A673 (cell line): ENCODE results near the gene TNS1. TPM values are rescaled to one million over a fixed set of nuclear protein-coding genes. Genes with fewer than 3 reads are reported as not detected.

Experiments used
- BruUV-seq: library from RNA; stranded (reverse); fragments of 400-500 nt; replicated peaks from 2 replicates; lab custom pipeline; 2021; lab: Mats Ljungman, UMichigan
- CTCF ChIA-PET: fragments of 300-600 bp; sonication (Branson Sonifier 250); formaldehyde crosslinking; loops from one replicate; lab custom pipeline; 2022; ENCODE audit warnings: antibody characterized with exemption; lab: Charles Lee
- POLR2A ChIA-PET: fragments of 300-600 bp; sonication (Branson Sonifier 250); formaldehyde crosslinking; loops from one replicate; lab custom pipeline; 2022; ENCODE audit warnings: antibody characterized with exemption; ENCODE audit not compliant: low non-redundant PET; lab: Charles Lee
- DNase-seq: peaks from one replicate; pipeline ENCODE4 v3.0.0-alpha.2; 2015; ENCODE audit warnings: low spot score
- H3K27ac ChIP-seq: fragments of 200-600 bp; sonication (generic); 2 replicates; pipeline ENCODE4 v1.5.1; 2016; ENCODE audit warnings: mixed run types, low read depth, mild to moderate bottlenecking, mixed read lengths, antibody characterized with exemption, low read length; ENCODE audit not compliant: poor library complexity, severe bottlenecking
- H3K27me3 ChIP-seq: fragments of 200-600 bp; sonication (generic); replicated peaks from 2 replicates; pipeline ENCODE4 v1.6.1; 2017; ENCODE audit warnings: mixed run types, low read depth, mild to moderate bottlenecking, mixed read lengths, antibody characterized with exemption, low read length; ENCODE audit not compliant: insufficient read depth, poor library complexity
- H3K36me3 ChIP-seq: fragments of 200-600 bp; sonication (generic); 2 replicates; pipeline ENCODE4 v1.6.1; 2016; ENCODE audit warnings: mixed run types, mild to moderate bottlenecking, mixed read lengths, antibody characterized with exemption, low read length; ENCODE audit not compliant: insufficient read depth, poor library complexity, severe bottlenecking
- H3K4me1 ChIP-seq: fragments of 200-600 bp; sonication (generic); 2 replicates; pipeline ENCODE4 v1.6.1; 2017; ENCODE audit warnings: mixed run types, mild to moderate bottlenecking, mixed read lengths, antibody characterized with exemption, low read length; ENCODE audit not compliant: insufficient read depth, poor library complexity, severe bottlenecking
- H3K4me3 ChIP-seq: fragments of 200-600 bp; sonication (generic); 2 replicates; pipeline ENCODE4 v1.5.1; 2016; ENCODE audit warnings: low read depth, mixed run types, mild to moderate bottlenecking, mixed read lengths, low read length; ENCODE audit not compliant: poor library complexity, severe bottlenecking
- H3K9me3 ChIP-seq: fragments of 200-600 bp; sonication (generic); 2 replicates; pipeline ENCODE4 v1.6.1; 2016; ENCODE audit warnings: mixed run types, low read depth, mild to moderate bottlenecking, mixed read lengths, antibody characterized with exemption, low read length; ENCODE audit not compliant: poor library complexity, severe bottlenecking
- CTCF ChIP-seq: fragments of 300-800, 200-600 bp; sonication (generic); conservative IDR thresholded peaks from 2 replicates; pipeline ENCODE4 v1.5.1; 2017; ENCODE audit warnings: low read depth, mild to moderate bottlenecking, antibody characterized with exemption, low read length, moderate library complexity, mixed read lengths
- EZH2 ChIP-seq: fragments of 200-600 bp; sonication (generic); IDR thresholded peaks from 2 replicates; pipeline ENCODE4 v1.6.1; 2017; ENCODE audit warnings: borderline replicate concordance, low read depth, mild to moderate bottlenecking, mixed read lengths, antibody characterized with exemption, low read length; ENCODE audit not compliant: poor library complexity, severe bottlenecking
- intact Hi-C: fragments of 100-400 bp; cut with micrococcal nuclease; formaldehyde crosslinking; loops from one replicate; pipeline ENCODE4 v1.10.0; 2022; ENCODE audit not compliant: unreplicated experiment
- total RNA-seq: library from RNA; stranded (reverse); gene quantifications from 2 replicates; pipeline ENCODE4 v1.2.3, GENCODE V29; 2021

The TNS1 gene
- total RNA-seq, 1 experiment from 2014 or later: 99.6 TPM

DNA sequence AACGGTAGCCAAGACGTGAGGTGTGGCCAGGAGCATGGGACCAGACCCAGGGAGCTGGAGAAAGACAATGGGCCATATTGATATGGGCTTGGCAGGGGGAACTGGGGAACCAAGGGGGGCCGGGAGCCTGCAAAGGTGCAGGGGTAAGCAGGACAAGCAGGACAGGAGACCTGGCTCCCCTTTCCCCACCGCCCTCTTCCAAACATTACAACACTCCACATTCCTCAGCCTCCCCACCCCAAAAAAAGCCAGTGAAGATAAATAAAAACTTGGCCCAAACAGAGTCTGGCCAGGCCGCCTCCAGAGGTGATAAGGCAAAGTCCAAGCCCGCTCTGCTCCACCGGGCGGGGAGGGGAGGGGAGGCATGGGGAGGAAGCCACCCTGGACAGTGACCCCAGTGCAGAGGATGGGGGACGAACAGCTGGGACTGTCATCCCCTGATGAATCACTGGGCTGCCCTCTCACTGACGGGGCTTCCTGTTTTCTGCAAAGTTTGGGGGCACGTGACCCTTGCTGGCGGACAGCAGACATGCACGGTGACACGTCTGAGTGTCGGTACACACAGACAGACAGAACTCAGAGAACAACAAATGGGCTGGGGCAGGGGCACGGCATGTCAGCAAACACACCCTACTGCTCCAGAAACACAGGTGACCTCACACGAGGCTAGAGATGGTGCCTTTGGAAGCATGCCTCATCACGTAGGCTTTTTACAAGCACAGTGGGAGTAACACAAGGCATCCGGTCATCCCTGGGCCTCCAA is 100.2 kb downstream of the TNS1 start:
- ChIA-PET POLR2A (no interaction called here), CTCF (interaction anchor here (0.6 kb wide), 1 partner anchor 265 kb away, joined by 3 read pairs; no protein-coding TSS in a partner anchor)
- Histone ChIP-seq H3K27me3 (no peaks in the 10 kb centered on the region), H3K36me3 (peaks cover 12% of the 10 kb centered on the region), H3K4me1 (peaks cover 6% of the 10 kb centered on the region), H3K9me3 (no peaks in the 10 kb centered on the region), H3K27ac (no peak overlapping the region), H3K4me3 (no peak overlapping the region)
- no peak for DNase-seq
- no peak for TF ChIP-seq CTCF
- no peak for TF ChIP-seq EZH2
- intact Hi-C loops: no loop called here
- BruUV-seq: no TSS peak

- intact Hi-C loops: no loop called here
- BruUV-seq: no TSS peak
- H3K9me3 ChIP-seq: no peaks in the 10 kb centered on the region
- H3K27me3 ChIP-seq: no peaks in the 10 kb centered on the region
- no peak for DNase-seq
- peaks cover 15% of the 10 kb centered on the region for H3K36me3 ChIP-seq
- ChIA-PET POLR2A (interaction anchor here (0.5 kb wide), 1 partner anchor 138 kb away, joined by 3 read pairs; no protein-coding TSS in a partner anchor), CTCF (interaction anchor here (0.6 kb wide), 1 partner anchor 266 kb away, joined by 3 read pairs; no protein-coding TSS in a partner anchor)
- no peak overlapping the region for H3K4me3 ChIP-seq
- TF ChIP-seq EZH2 (no peak), CTCF (no peak)
- H3K27ac ChIP-seq: no peak overlapping the region
- H3K4me1 ChIP-seq: peaks cover 6% of the 10 kb centered on the region
These were observed 100.9 kb downstream of the TNS1 start for GRCh38 chr2:217901835-217902378.

- H3K4me1 ChIP-seq: peaks cover 6% of the 10 kb centered on the region
- no TSS peak for BruUV-seq
- intact Hi-C loops: no loop called here
- H3K4me3 ChIP-seq: no peak overlapping the region
- ChIA-PET POLR2A (no interaction called here), CTCF (no interaction called here)
- TF ChIP-seq CTCF: no peak
- no peak for TF ChIP-seq EZH2
- DNase-seq: no peak
- H3K27me3 ChIP-seq: no peaks in the 10 kb centered on the region
- no peaks in the 10 kb centered on the region for H3K9me3 ChIP-seq
- no peak overlapping the region for H3K27ac ChIP-seq
- peaks cover 18% of the 10 kb centered on the region for H3K36me3 ChIP-seq
These were observed 101.4 kb downstream of the TNS1 start for GRCh38 chr2:217901400-217901799.
